GOT3 (cell line): ENCODE results near the gene HDAC10.
"Not testable (repeated sequence)": the region's sequence is repeated elsewhere in the genome, so short reads cannot be mapped to it uniquely, and the experiment has no call there.

Experiments used
- DNase-seq: peaks from one replicate; lab custom pipeline; 2025; ENCODE audit warnings: mixed read lengths; lab: John Stamatoyannopoulos, UW

The HDAC10 gene

GRCh38 chr22:50217543-50218152 lies 33.4 kb downstream of the HDAC10 start:
- DNase-seq = no peak

GRCh38 chr22:50216684-50217520 lies 34.2 kb downstream of the HDAC10 start:
- no peak for DNase-seq

GRCh38 chr22:50216055-50216683 lies 34.9 kb downstream of the HDAC10 start:
- DNase-seq = no peak

GRCh38 chr22:50215297-50216054 lies 35.6 kb downstream of the HDAC10 start:
- no peak for DNase-seq

- no peak for DNase-seq
Observed at GRCh38 chr22:50213263-50213662, 37.8 kb downstream of the HDAC10 start.

GRCh38 chr22:50211147-50211546 lies 39.9 kb downstream of the HDAC10 start:
- no peak for DNase-seq

GRCh38 chr22:50210378-50211139 lies 40.5 kb downstream of the HDAC10 start:
- no peak for DNase-seq

- no peak for DNase-seq
Observed at GRCh38 chr22:50209893-50210292, 41.2 kb downstream of the HDAC10 start.

- no peak for DNase-seq
Observed at GRCh38 chr22:50208939-50209892, 41.8 kb downstream of the HDAC10 start.

GRCh38 chr22:50208430-50208938 lies 42.6 kb downstream of the HDAC10 start:
- no peak for DNase-seq

- DNase-seq = no peak
Observed at GRCh38 chr22:50207383-50208140, 43.5 kb downstream of the HDAC10 start.

GRCh38 chr22:50206599-50206998 lies 44.5 kb downstream of the HDAC10 start:
- no peak for DNase-seq

- no peak for DNase-seq
Observed at GRCh38 chr22:50205781-50206569, 45.1 kb downstream of the HDAC10 start.

GRCh38 chr22:50204998-50205397 lies 46.1 kb downstream of the HDAC10 start:
- not testable (repeated sequence) for DNase-seq

GRCh38 chr22:50204571-50204970 lies 46.5 kb downstream of the HDAC10 start:
- no peak for DNase-seq

- no peak for DNase-seq
Observed at GRCh38 chr22:50203288-50203687, 47.8 kb downstream of the HDAC10 start.

- no peak for DNase-seq
Observed at GRCh38 chr22:50202130-50202666, 48.9 kb downstream of the HDAC10 start.
